Measurements from ENCODE around the gene CYSLTR2.
"Not testable (repeated sequence)": the region's sequence is repeated elsewhere in the genome, so short reads cannot be mapped to it uniquely, and the experiment has no call there.

CYSLTR2 gene

GRCh38 chr13:48646791-48647190 is 6.9 kb upstream of the CYSLTR2 start:
- no peak for DNase-seq

GRCh38 chr13:48647625-48648024 is 6.1 kb upstream of the CYSLTR2 start:
- no peak for DNase-seq

- no peak for DNase-seq
These were observed 5.3 kb upstream of the CYSLTR2 start for GRCh38 chr13:48648446-48648845.

- DNase-seq, result no peak
These were observed 768 bp upstream of the CYSLTR2 start for GRCh38 chr13:48652851-48653471.

GRCh38 chr13:48654511-48654910 is 782 bp downstream of the CYSLTR2 start:
- DNase-seq, result no peak

GRCh38 chr13:48655291-48655690 is 1.6 kb downstream of the CYSLTR2 start:
- DNase-seq, result no peak

GRCh38 chr13:48656608-48657007 is 2.9 kb downstream of the CYSLTR2 start:
- no peak for DNase-seq

- peak in 1 of 2 donors; percentile 28 for DNase-seq
These were observed 6.8 kb downstream of the CYSLTR2 start for GRCh38 chr13:48660361-48661076.

- no peak for DNase-seq
These were observed 7.4 kb downstream of the CYSLTR2 start for GRCh38 chr13:48661107-48661506.

- DNase-seq, result no peak
These were observed 8.5 kb downstream of the CYSLTR2 start for GRCh38 chr13:48662226-48662625.

- no peak for DNase-seq
These were observed 13.4 kb downstream of the CYSLTR2 start for GRCh38 chr13:48667136-48667535.

DNA sequence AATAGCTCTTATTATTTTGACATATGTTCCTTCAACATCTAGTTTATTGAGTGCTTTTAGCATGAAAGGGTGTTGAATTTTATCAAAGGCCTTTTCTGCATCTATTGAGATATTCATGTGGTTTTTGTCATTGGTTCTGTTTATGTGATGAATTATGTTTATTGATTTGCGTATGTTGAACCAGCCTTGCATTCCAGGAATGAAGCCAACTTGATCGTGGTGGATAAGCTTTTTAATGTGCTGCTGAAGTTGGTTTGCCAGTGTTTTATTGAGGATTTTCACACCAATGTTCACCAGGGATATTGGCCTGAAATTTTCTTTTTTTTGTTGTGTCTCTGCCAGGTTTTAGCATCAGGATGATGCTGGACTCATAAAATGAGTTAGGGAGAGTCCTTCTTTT is 17.7 kb downstream of the CYSLTR2 start:
- not testable (repeated sequence) for DNase-seq

DNA sequence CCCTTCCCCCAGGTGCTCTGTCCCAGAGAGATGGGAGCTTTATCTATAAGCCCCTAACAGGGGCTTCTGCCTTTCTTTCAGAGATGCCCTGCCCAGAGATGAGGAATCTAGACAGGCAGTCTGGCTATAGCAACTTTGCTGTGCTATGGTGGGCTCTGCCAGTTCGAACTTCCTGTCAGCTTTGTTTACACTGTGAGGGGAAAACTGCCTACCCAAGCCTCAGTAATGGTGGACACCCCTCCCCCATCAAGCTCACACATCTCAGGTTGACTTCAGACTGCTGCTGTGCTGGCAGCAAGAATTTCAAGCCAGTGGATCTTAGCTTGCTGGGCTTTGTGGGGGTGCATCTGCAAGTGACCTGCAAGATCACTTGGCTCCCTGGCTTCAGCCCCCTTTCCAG is 21.5 kb downstream of the CYSLTR2 start:
- DNase-seq, result no peak

DNA sequence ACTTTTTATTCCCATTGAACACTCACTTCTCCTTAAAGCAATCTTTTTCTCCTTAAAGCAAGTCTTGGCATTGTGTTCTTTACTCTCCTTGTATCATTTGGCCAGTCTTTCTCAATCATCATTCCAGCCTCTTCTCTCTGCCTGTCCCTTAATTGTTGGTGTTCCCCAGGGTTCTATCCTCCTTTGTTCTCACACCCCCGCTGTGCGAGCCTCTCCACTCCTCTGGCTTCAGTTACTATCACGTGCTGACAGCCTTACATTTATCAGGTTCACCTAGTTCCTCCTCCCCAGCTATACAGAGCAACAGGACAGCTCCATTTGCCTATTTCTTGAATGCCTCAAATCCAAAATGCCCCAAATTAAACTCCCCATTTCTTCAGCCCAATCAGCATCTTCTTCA is 24.6 kb downstream of the CYSLTR2 start:
- DNase-seq, result no peak

GRCh38 chr13:48679941-48680680 is 26.4 kb downstream of the CYSLTR2 start:
- DNase-seq, result no peak

- DNase-seq, result no peak
These were observed 27.1 kb downstream of the CYSLTR2 start for GRCh38 chr13:48680756-48681392.

GRCh38 chr13:48681905-48682304 is 28.2 kb downstream of the CYSLTR2 start:
- DNase-seq, result no peak

DNA sequence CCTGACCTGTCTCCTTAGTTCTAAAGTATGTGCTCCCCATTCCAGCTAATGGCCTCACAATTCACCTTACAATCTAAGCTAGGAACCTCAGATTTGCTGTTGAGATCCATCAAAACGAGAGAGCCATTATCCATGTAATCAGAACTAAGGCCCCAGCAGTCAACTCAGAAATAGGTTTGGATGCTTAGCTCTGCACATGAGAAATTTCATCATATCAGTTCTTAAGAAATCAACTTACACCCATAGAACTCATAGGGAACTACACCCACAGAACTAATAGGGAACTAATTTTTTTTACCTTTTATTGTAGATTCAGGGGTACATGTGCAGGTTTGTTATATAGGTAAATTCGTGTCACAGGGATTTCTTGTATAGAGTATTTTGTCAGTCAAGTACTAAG is 28.7 kb downstream of the CYSLTR2 start:
- DNase-seq, result no peak

DNA sequence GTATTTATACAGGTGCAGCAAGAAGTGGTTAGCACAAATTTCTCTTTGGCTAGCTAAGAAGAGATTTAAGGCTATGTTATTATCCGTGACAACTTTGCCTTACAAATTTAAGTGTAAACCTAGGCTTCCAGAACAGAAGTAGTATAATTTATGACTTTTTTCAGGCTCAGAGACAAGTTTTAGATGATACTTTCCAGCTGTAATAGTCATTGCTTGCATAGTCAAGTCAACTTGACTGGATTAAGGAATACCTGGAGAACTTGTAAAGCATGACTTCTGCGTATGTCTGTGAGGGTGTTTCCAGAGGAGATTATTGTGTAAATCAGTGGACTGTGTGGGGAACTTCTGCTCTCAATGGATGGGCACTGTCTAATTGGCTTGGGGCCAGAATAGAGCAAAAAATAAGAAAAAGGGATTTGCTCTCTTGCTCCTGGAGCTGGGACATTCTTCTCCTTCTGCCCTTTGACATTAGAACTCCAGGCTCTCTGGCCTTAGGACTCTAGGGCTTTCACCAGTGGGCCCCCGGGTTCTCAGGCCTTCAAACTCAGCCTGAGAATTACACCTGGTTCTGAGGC is 33.0 kb downstream of the CYSLTR2 start:
- DNase-seq, result no peak

GRCh38 chr13:48687249-48687648 is 33.5 kb downstream of the CYSLTR2 start:
- no peak for DNase-seq

GRCh38 chr13:48693998-48694397 is 40.3 kb downstream of the CYSLTR2 start:
- no peak for DNase-seq

- no peak for DNase-seq
These were observed 42.0 kb downstream of the CYSLTR2 start for GRCh38 chr13:48695776-48696175.

DNA sequence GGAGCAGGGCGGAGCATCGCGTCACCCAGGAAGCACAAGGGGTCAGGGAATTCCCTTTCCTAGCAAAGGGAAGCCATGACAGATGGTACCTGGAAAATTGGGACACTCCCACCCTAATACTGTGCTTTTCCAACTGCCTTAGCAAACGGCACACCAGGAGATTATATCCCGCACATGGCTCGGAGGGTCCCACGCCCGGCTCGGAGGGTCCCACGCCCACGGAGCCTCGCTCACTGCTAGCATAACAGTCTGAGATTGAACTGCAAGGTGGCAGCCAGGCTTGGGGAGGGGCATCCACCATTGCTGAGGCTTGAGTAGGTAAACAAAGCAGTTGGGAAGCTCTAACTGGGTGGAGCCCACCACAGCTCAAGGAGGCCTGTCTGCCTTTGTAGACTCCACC is 42.9 kb downstream of the CYSLTR2 start:
- DNase-seq, result not testable (repeated sequence)
